HepG2 (cell line): ENCODE measurements around the gene PLXNA4. TPM values are rescaled to one million over a fixed set of nuclear protein-coding genes. Genes with fewer than 3 reads are reported as not detected.

ENCODE experiments used
- ATAC-seq: fragments of 200-7000 bp; cut with Tn5 transposase; 3 replicates; pipeline ENCODE4 v1.9.1; 2020; ENCODE audit warnings: mild to moderate bottlenecking, moderate library complexity
- BruUV-seq: library from RNA; stranded (reverse); fragments of 400-500 nt; replicated peaks from 2 replicates; lab custom pipeline; 2021; lab: Mats Ljungman, UMichigan
- CTCF ChIA-PET: fragments of 300-600 bp; formaldehyde crosslinking; extraction: SDS; loops from one replicate; lab custom pipeline; 2021; ENCODE audit warnings: low total read pairs, inconsistent platforms, low intra/inter-chr PET ratio; lab: Yijun Ruan, JAX
- POLR2A ChIA-PET: fragments of 350-600 bp; sonication (Branson Sonifier 250); formaldehyde crosslinking; loops from one replicate; lab custom pipeline; 2020; ENCODE audit warnings: antibody characterized with exemption, inconsistent platforms; lab: Yijun Ruan, JAX
- DNase-seq: peaks from one replicate; pipeline ENCODE4 v3.0.0-alpha.2; 2015; ENCODE audit warnings: low spot score
- FAIRE-seq: peaks from 3 replicates; lab custom pipeline; 2011; peaks lifted over from hg19 to GRCh38; lab: Jason Lieb, UNC
- H2AFZ ChIP-seq: one replicate; pipeline ENCODE4 v1.6.1; 2011; ENCODE audit warnings: low read length, inconsistent platforms
- H3K27ac ChIP-seq: fragments of 300-600 bp; 3 replicates; pipeline ENCODE4 v1.8.0; 2011; ENCODE audit warnings: mixed run types, mild to moderate bottlenecking, mixed read lengths, low read length, inconsistent platforms; ENCODE audit not compliant: insufficient read depth; ENCODE audit errors: extremely low read length
- H3K27me3 ChIP-seq, 2 experiments: fragments of 200-600 bp in 1 of 2; 2 replicates in 1 of 2; 3 replicates in 1 of 2; pipeline versions ENCODE4 v1.6.0 to v1.8.0; 2011; ENCODE audit warnings: low read length in 2 of 2, mild to moderate bottlenecking in 2 of 2, moderate library complexity in 2 of 2, inconsistent platforms in 1 of 2; ENCODE audit not compliant: insufficient read depth in 2 of 2, control insufficient read depth in 1 of 2
- H3K36me3 ChIP-seq, 2 experiments: fragments of 200-600 bp in 1 of 2; replicated peaks in 1 of 2; 2 replicates in 1 of 2; 3 replicates in 1 of 2; pipeline versions ENCODE4 v1.5.1 to v1.8.0; 2011; ENCODE audit warnings: low read length in 2 of 2, inconsistent platforms in 1 of 2; ENCODE audit not compliant: insufficient read depth in 2 of 2, control insufficient read depth in 1 of 2
- H3K4me1 ChIP-seq: 2 replicates; pipeline ENCODE4 v1.5.1; 2012; ENCODE audit warnings: low read length, inconsistent platforms; ENCODE audit not compliant: insufficient read depth
- H3K4me2 ChIP-seq: 2 replicates; pipeline ENCODE4 v1.6.0; 2011; ENCODE audit warnings: low read depth, low read length, inconsistent platforms
- H3K4me3 ChIP-seq, 3 experiments: fragments of 200-600 bp in 1 of 3; sonication (generic), shearing (Covaris generic) in 1 of 3; replicated peaks in 1 of 3; 2 replicates each; pipeline ENCODE4 v1.5.1; 2011 to 2016; ENCODE audit warnings: low read length in 3 of 3, inconsistent platforms in 2 of 3, low read depth in 2 of 3, mild to moderate bottlenecking in 2 of 3, control low read depth in 1 of 3, mixed read lengths in 1 of 3; ENCODE audit not compliant: insufficient read depth in 1 of 3
- H3K79me2 ChIP-seq: one replicate; pipeline ENCODE4 v1.6.1; 2011; ENCODE audit warnings: low read length, inconsistent platforms; ENCODE audit not compliant: insufficient read depth
- H3K9ac ChIP-seq: 2 replicates; pipeline ENCODE4 v1.6.0; 2011; ENCODE audit warnings: mild to moderate bottlenecking, low read depth, low read length, inconsistent platforms; ENCODE audit not compliant: insufficient read depth
- H3K9me3 ChIP-seq: 2 replicates; pipeline ENCODE4 v1.5.1; 2012; ENCODE audit warnings: mild to moderate bottlenecking, low read length
- H4K20me1 ChIP-seq: 2 replicates; pipeline ENCODE4 v1.6.0; 2011; ENCODE audit warnings: inconsistent platforms, mild to moderate bottlenecking, low read length, moderate library complexity; ENCODE audit not compliant: insufficient read depth
- FOXO1 ChIP-seq: sonication (generic); formaldehyde crosslinking; IDR thresholded peaks from 2 replicates; pipeline ENCODE4 v1.4.0; 2020; ENCODE audit warnings: missing genetic modification reagents
- MED13 ChIP-seq: sonication (generic); formaldehyde crosslinking; IDR thresholded peaks from 2 replicates; pipeline ENCODE4 v1.5.0; 2020; ENCODE audit warnings: missing genetic modification reagents
- NR3C1 ChIP-seq: sonication (generic); formaldehyde crosslinking; IDR thresholded peaks from 2 replicates; pipeline ENCODE4 v1.4.0; 2020; ENCODE audit warnings: missing genetic modification reagents
- WIZ ChIP-seq: sonication (generic); formaldehyde crosslinking; IDR thresholded peaks from 2 replicates; pipeline ENCODE4 v1.5.1; 2020; ENCODE audit warnings: mild to moderate bottlenecking, missing genetic modification reagents
- ZMYM4 ChIP-seq: sonication (generic); formaldehyde crosslinking; IDR thresholded peaks from 2 replicates; pipeline ENCODE4 v1.8.1; 2023; ENCODE audit warnings: mild to moderate bottlenecking, missing genetic modification reagents
- ZNF224 ChIP-seq: sonication (generic); formaldehyde crosslinking; IDR thresholded peaks from 2 replicates; pipeline ENCODE4 v1.5.0; 2020; ENCODE audit warnings: mild to moderate bottlenecking, missing genetic modification reagents
- ZNF33A ChIP-seq: sonication (generic); formaldehyde crosslinking; IDR thresholded peaks from 2 replicates; pipeline ENCODE4 v1.5.1; 2020; ENCODE audit warnings: missing genetic modification reagents, mild to moderate bottlenecking, moderate library complexity, borderline replicate concordance
- ZNF678 ChIP-seq: sonication (generic); formaldehyde crosslinking; IDR thresholded peaks from 2 replicates; pipeline ENCODE4 v1.4.0; 2020; ENCODE audit warnings: mild to moderate bottlenecking, missing genetic modification reagents
- WGBS: methylation state at CpG from one replicate; pipeline ENCODE4 v1.1.6; 2017; ENCODE audit warnings: low lambda C conversion rate; 5-methylcytosine and 5-hydroxymethylcytosine counted together
- in situ Hi-C: cut with HindIII; loops from 2 replicates; pipeline ENCODE4 v1.10.0; 2017; ENCODE audit warnings: low pct_unique_long_range_greater_than_20kb; ENCODE audit not compliant: extremely low pct_ligation_motif_present
- intact Hi-C: fragments of 100-400 bp; cut with micrococcal nuclease; formaldehyde crosslinking; loops from one replicate; pipeline ENCODE4 v1.10.0; 2022; ENCODE audit not compliant: unreplicated experiment
- polyA plus RNA-seq, 8 experiments: library from polyadenylated mRNA; depleted of rRNA in 3 of 8; stranded (reverse) in 7 of 8; unstranded in 1 of 8; fragments of >200 nt; fragmentation: Illumina TruSeq in 4 of 8; extraction: Trizol in 4 of 8; gene quantifications; 2 replicates each; pipeline versions ENCODE4 v1.2.1 to v1.2.3, GENCODE V29; 2011 to 2016; ENCODE audit warnings: low read depth in 4 of 8, missing spikeins in 1 of 8, mixed read lengths in 1 of 8; ENCODE audit not compliant: insufficient read depth in 1 of 8
- total RNA-seq, 5 experiments: library from RNA; depleted of rRNA; stranded (reverse); fragments of >200 nt; fragmentation: Illumina TruSeq; extraction: Trizol; gene quantifications; 2 replicates each; pipeline ENCODE4 v1.2.3, GENCODE V29; 2016; ENCODE audit warnings: low read depth in 1 of 5
- TF ChIP-seq, protein P1 (sequence below): sonication (generic); formaldehyde crosslinking; IDR thresholded peaks from 2 replicates; pipeline ENCODE4 v1.8.0; 2022; ENCODE audit warnings: missing genetic modification reagents, mild to moderate bottlenecking, moderate library complexity, borderline replicate concordance
- TF ChIP-seq, protein P2 (sequence below): sonication (generic); formaldehyde crosslinking; IDR thresholded peaks from 2 replicates; pipeline ENCODE4 v1.5.0; 2020; ENCODE audit warnings: missing genetic modification reagents
- TF ChIP-seq, protein P3 (sequence below): sonication (generic); formaldehyde crosslinking; IDR thresholded peaks from 2 replicates; pipeline ENCODE4 v1.4.0; 2020; ENCODE audit warnings: mild to moderate bottlenecking, missing genetic modification reagents
- TF ChIP-seq, protein P4 (sequence below): sonication (generic); formaldehyde crosslinking; IDR thresholded peaks from 2 replicates; pipeline ENCODE4 v1.4.0; 2020; ENCODE audit warnings: missing genetic modification reagents, borderline replicate concordance

PLXNA4 gene
- total and polyA plus RNA-seq, 2 of the 13 experiments (the other 11 are each of a cell fraction or from before 2014, with no cell fraction given): 0.01 to 0.04 TPM

DNA sequence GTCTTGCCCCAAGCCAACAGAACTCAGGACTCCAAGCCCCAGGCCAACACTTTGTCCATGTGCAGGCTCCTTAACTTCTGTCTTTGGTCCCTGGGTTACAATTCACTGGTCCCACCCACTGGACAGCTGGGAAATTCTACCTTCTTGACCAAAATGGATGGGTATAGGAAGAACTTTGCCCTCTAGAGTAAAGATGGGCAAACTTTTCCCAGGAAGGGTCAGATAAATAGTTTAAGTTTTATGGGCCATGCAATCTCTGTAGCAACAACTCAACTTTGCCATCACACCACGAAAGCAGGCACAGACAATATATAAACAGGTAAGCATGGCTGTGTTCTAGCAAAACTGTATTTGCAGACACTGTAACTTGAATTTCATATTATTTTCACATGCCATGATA, 147.1 kb downstream of the PLXNA4 start (continued):
- TF ChIP-seq, protein P1, sequence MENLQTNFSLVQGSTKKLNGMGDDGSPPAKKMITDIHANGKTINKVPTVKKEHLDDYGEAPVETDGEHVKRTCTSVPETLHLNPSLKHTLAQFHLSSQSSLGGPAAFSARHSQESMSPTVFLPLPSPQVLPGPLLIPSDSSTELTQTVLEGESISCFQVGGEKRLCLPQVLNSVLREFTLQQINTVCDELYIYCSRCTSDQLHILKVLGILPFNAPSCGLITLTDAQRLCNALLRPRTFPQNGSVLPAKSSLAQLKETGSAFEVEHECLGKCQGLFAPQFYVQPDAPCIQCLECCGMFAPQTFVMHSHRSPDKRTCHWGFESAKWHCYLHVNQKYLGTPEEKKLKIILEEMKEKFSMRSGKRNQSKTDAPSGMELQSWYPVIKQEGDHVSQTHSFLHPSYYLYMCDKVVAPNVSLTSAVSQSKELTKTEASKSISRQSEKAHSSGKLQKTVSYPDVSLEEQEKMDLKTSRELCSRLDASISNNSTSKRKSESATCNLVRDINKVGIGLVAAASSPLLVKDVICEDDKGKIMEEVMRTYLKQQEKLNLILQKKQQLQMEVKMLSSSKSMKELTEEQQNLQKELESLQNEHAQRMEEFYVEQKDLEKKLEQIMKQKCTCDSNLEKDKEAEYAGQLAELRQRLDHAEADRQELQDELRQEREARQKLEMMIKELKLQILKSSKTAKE (CRISPR knock-in tag): no peak
- TF ChIP-seq ZNF224 (CRISPR knock-in tag) (no peak), ZNF33A (CRISPR knock-in tag) (no peak)
- TF ChIP-seq, protein P2, sequence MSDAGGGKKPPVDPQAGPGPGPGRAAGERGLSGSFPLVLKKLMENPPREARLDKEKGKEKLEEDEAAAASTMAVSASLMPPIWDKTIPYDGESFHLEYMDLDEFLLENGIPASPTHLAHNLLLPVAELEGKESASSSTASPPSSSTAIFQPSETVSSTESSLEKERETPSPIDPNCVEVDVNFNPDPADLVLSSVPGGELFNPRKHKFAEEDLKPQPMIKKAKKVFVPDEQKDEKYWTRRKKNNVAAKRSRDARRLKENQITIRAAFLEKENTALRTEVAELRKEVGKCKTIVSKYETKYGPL (CRISPR knock-in tag): no peak
- TF ChIP-seq, protein P3, sequence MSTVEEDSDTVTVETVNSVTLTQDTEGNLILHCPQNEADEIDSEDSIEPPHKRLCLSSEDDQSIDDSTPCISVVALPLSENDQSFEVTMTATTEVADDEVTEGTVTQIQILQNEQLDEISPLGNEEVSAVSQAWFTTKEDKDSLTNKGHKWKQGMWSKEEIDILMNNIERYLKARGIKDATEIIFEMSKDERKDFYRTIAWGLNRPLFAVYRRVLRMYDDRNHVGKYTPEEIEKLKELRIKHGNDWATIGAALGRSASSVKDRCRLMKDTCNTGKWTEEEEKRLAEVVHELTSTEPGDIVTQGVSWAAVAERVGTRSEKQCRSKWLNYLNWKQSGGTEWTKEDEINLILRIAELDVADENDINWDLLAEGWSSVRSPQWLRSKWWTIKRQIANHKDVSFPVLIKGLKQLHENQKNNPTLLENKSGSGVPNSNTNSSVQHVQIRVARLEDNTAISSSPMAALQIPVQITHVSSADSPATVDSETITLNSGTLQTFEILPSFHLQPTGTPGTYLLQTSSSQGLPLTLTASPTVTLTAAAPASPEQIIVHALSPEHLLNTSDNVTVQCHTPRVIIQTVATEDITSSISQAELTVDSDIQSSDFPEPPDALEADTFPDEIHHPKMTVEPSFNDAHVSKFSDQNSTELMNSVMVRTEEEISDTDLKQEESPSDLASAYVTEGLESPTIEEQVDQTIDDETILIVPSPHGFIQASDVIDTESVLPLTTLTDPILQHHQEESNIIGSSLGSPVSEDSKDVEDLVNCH (CRISPR knock-in tag): no peak

DNA sequence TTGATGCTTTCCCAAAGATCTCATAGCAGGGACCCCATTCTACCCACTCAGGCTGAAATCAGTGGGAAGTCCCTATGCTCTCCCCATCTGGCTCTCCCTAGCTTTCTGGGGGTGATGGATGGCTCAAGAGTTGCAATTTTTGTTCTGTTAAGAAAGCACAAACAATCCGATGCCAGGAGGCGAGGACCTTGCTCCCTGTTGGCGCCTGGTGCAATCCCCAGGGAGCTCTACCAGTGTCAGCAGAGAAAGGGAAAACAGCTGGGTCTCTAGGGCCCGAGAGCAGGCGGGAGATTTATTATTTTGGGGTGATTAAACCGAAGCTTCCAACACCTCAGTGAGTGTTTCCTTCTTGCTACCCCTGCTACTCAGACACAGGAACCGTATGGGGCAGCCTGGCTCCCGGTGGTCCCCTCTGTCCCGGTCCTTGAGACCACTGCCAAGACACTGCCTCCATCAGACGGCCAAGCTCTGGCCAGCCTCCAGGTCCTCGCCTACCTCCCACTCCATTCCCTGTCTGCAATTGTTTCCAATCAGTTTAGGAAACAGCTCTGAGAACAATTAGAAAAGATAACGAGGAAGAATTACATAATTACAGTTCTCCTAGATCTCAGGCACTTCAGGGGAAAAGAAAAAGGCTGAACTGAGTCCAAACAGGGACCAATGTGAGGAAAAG, 147.9 kb downstream of the PLXNA4 start:
- BruUV-seq: no TSS peak
- no peak for DNase-seq
- TF ChIP-seq NR3C1 (no peak), ZMYM4 (CRISPR knock-in tag) (no peak), WIZ (CRISPR knock-in tag) (no peak), MED13 (CRISPR knock-in tag) (no peak), FOXO1 (CRISPR knock-in tag) (no peak), ZNF678 (CRISPR knock-in tag) (no peak)
- TF ChIP-seq, protein P4, sequence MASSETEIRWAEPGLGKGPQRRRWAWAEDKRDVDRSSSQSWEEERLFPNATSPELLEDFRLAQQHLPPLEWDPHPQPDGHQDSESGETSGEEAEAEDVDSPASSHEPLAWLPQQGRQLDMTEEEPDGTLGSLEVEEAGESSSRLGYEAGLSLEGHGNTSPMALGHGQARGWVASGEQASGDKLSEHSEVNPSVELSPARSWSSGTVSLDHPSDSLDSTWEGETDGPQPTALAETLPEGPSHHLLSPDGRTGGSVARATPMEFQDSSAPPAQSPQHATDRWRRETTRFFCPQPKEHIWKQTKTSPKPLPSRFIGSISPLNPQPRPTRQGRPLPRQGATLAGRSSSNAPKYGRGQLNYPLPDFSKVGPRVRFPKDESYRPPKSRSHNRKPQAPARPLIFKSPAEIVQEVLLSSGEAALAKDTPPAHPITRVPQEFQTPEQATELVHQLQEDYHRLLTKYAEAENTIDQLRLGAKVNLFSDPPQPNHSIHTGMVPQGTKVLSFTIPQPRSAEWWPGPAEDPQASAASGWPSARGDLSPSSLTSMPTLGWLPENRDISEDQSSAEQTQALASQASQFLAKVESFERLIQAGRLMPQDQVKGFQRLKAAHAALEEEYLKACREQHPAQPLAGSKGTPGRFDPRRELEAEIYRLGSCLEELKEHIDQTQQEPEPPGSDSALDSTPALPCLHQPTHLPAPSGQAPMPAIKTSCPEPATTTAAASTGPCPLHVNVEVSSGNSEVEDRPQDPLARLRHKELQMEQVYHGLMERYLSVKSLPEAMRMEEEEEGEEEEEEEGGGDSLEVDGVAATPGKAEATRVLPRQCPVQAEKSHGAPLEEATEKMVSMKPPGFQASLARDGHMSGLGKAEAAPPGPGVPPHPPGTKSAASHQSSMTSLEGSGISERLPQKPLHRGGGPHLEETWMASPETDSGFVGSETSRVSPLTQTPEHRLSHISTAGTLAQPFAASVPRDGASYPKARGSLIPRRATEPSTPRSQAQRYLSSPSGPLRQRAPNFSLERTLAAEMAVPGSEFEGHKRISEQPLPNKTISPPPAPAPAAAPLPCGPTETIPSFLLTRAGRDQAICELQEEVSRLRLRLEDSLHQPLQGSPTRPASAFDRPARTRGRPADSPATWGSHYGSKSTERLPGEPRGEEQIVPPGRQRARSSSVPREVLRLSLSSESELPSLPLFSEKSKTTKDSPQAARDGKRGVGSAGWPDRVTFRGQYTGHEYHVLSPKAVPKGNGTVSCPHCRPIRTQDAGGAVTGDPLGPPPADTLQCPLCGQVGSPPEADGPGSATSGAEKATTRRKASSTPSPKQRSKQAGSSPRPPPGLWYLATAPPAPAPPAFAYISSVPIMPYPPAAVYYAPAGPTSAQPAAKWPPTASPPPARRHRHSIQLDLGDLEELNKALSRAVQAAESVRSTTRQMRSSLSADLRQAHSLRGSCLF (CRISPR knock-in tag): no peak

More for the DNA sequence above, 147.9 kb downstream of the PLXNA4 start:
- CTCF ChIA-PET: no interaction called here
- in situ Hi-C loops (no loop called here), intact Hi-C loops (no loop called here)
- H3K9me3 ChIP-seq: no peaks in the 10 kb centered on the region
- no peak overlapping the region for H3K4me2 ChIP-seq
- WGBS: 0% methylated on average over 10 of the region's 12 CpGs
- H2AFZ ChIP-seq: no peak overlapping the region
- peaks cover 1 to 44% of the 10 kb centered on the region in 2 experiments; a peak in 2 of 5 replicates for H3K27me3 ChIP-seq
- no peaks in the 10 kb centered on the region for H3K4me1 ChIP-seq
- no peak overlapping the region for H3K27ac ChIP-seq
- no peaks in the 10 kb centered on the region for H3K79me2 ChIP-seq
- no peaks in the 10 kb centered on the region for H3K36me3 ChIP-seq
- no peak overlapping the region for H3K9ac ChIP-seq
- POLR2A ChIA-PET: no interaction called here
- 0 out of 3 replicates have a peak, but pooled peaks have one; percentile 31 for ATAC-seq
- H4K20me1 ChIP-seq: no peaks in the 10 kb centered on the region
- no peak overlapping the region for H3K4me3 ChIP-seq
- FAIRE-seq: no peak
